ENCODE results near the gene ABR.

ABR gene

DNA sequence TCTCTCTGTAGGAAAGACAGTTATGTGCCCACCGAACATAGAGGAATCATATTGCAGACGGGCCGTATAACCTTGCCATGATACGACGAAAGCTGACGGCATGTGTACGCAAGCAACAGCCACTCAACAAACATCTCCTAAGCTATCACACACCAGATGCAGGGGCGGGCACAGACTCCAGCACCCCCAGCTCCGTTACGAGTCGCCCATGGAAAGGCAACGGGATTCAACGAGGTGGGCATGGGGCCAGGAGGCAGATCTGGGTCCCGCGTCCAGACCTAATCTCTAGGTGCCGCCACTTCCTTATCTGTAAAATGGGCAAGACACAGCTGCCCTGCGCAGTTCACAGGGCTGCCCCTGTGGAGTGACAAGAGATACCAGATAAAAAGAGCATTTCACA, 35.6 kb downstream of the ABR start:
- TF ChIP-seq, protein P1, sequence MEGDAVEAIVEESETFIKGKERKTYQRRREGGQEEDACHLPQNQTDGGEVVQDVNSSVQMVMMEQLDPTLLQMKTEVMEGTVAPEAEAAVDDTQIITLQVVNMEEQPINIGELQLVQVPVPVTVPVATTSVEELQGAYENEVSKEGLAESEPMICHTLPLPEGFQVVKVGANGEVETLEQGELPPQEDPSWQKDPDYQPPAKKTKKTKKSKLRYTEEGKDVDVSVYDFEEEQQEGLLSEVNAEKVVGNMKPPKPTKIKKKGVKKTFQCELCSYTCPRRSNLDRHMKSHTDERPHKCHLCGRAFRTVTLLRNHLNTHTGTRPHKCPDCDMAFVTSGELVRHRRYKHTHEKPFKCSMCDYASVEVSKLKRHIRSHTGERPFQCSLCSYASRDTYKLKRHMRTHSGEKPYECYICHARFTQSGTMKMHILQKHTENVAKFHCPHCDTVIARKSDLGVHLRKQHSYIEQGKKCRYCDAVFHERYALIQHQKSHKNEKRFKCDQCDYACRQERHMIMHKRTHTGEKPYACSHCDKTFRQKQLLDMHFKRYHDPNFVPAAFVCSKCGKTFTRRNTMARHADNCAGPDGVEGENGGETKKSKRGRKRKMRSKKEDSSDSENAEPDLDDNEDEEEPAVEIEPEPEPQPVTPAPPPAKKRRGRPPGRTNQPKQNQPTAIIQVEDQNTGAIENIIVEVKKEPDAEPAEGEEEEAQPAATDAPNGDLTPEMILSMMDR (IDR thresholded peaks at IDR 0.05): no peak

DNA sequence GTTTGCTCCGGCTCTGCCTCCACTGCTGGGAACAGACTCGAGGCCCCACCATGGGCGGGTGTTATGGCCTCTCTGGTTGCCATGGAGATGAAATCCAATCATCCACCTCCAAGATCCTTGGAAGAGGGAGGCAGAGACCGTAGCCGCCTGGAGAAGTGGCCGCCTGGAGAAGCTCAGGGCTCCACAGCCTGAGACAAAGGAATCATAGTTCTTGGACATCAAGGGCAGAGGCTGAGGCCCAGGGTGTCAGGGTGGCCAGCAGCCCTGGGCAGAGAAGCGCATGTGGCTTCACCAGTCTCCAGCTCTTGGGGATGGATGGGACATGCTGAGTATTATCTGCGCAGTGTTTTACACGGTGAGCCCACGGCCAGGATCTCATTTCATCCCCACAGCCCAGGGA, 36.2 kb downstream of the ABR start:
- TF ChIP-seq, protein P1 (IDR thresholded peaks at IDR 0.05): no peak

DNA sequence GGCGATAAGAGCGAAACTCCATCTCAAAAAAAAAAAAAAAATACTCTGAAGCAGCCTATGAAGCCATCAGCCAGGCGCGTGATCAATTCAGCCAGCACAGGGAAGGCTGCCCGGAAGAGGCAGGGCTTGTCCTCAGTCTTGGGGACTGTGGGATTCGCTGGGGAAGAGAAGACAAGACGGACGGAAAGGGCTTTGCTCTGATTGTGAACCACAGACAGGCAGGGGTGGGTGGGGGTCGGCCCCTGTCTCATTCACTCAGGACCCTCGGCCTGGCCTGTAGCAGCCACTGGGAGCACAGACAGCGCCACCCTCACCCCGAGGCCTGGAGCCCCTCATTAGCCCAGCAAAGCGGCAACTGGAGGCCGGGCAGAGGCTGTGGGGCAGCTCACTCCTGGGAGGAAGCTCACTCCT, 37.2 kb downstream of the ABR start:
- TF ChIP-seq, protein P1 (IDR thresholded peaks at IDR 0.05): no peak

DNA sequence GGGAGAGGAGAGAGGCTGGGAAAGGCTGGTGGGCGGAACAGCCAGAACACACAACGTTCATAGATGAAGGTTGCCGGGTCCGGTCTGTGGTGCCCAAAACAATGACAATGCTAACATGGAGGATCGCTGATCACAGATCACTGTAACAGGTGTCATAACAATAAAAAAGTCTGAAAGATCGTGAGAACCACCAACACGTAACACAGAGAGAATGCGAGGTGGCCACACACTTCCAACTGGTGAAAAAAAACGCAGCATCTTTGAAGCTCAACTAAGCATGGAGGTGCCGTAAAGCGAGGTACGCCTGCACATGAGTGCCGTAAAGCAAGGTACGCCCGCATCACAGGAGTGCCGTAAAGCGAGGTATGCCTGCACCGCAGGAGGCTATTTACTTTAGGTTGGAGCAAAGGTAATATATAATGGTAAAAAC, 42.3 kb downstream of the ABR start:
- TF ChIP-seq, protein P1 (IDR thresholded peaks at IDR 0.05): no peak

DNA sequence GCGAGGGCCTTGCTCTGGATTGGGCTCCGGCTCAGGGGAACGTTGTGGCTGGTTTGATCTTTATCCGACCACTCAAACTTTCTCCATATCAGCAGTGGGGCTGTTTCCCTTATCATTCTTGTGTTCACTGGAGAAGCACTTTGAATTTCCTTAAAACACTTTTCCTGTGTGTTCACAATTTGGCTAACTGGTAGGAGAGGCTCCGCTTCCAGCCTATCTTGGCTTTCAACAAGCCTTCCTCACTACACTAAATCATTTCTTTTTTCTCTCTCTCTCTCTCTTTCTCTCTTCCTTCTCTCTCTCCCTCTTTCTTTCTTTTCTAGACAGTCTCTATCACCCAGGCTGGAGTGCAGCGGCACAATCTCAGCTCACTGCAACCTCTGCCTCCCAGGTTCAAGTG, 43.0 kb downstream of the ABR start:
- TF ChIP-seq, protein P1 (IDR thresholded peaks at IDR 0.05): no peak

DNA sequence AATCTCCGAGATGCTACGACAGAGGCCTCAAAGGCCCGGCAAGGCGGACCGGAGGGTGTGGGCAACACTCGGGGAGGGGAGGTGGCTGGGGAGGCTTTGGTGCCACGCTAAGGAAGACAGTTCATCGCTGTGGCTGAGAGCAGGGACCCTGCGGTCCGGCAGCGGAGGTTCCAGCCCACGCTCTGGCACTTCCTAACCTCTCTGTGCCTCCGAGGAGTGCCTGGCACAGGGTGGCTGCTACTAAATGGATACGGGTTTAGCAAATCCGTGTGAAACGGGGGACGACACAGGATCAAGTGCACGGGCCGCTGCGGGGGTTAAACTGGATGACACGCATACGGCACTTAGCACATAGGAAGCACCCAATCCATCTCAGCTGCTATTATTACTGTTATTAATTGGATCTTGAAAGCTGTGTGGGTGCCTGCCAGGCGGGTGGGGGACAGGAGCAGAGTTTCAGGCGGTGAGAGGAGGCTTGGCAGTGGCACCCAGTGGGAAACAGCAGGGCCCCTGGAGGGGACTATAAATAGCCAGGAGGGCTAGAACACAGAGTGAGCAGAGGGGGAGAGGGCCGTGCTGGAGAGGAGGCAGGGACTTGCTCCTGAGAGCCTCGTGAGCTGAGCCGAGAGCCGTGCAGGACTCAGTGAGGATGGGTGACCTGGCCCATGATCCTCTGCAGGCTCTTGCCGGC, 45.0 kb downstream of the ABR start:
- TF ChIP-seq, protein P1 (IDR thresholded peaks at IDR 0.05): no peak

DNA sequence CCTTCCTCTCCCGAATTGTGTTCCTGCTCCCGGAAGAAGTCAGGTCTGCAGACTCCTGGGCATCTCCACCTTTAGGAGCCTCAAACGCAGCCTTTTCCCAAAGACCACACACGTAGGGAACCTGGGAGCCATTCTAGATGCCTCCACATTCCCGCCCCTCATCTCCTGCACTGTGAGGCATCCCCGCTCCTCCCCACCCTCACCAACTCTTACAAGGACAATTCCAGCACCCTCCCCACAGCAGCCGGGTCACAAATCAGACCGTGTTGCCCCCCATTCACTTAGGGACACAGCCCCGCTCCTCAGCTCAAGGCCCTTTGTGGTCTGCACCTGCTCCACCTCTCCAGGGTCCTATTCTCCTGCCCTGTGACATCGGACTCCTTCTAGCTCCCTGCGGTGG, 49.6 kb downstream of the ABR start:
- TF ChIP-seq, protein P1 (IDR thresholded peaks at IDR 0.05): no peak
